Skin epidermis (tissue), 12 donors: Measurements from ENCODE around the gene RNF20.
"Not testable (repeated sequence)": the region's sequence is repeated elsewhere in the genome, so short reads cannot be mapped to it uniquely, and the experiment has no call there.

ENCODE experiments used
- H3K27ac ChIP-seq, 21 experiments: fragments of 200-600 bp; sonication (generic) in 11 of 21; one replicate each; pipeline ENCODE4 v1.5.0; 2020; ENCODE audit warnings: mild to moderate bottlenecking in 3 of 21, inconsistent platforms in 2 of 21, moderate library complexity in 2 of 21
- H3K4me3 ChIP-seq, 7 experiments: fragments of 200-600 bp; sonication (generic) in 2 of 7; one replicate each; pipeline ENCODE4 v1.5.0; 2020; ENCODE audit warnings: inconsistent platforms in 2 of 7, mild to moderate bottlenecking in 2 of 7, moderate library complexity in 1 of 7

The RNF20 gene

GRCh38 chr9:101530076-101530711 is 3.5 kb upstream of the RNF20 start:
- Histone ChIP-seq H3K4me3 (no peak overlapping the region), H3K27ac (no peak overlapping the region)

DNA sequence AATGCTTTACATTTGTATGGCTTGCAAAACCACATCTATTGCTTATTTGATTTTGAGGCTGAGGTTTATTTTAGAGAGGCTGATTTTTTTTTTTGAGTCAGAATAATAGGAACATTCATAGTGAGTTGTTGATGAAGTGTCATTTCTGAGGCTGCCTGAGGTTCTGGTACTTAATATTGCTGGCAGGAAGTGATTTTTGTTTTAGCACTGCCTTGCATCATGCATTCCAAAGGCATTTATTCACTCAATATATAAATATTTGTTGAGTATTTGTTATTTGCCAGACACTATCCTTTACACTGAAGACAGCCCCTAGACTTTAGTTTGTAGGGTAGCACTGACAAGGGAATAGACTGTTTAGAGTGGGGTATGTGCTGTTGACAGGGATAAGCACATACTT is 2.7 kb downstream of the RNF20 start:
- Histone ChIP-seq H3K27ac (no peak overlapping the region), H3K4me3 (no peak overlapping the region)

GRCh38 chr9:101536938-101537337 is 3.3 kb downstream of the RNF20 start:
- Histone ChIP-seq H3K4me3 (no peak overlapping the region), H3K27ac (no peak overlapping the region)

GRCh38 chr9:101540069-101540468 is 6.4 kb downstream of the RNF20 start:
- Histone ChIP-seq H3K27ac (no peak overlapping the region), H3K4me3 (no peak overlapping the region)

DNA sequence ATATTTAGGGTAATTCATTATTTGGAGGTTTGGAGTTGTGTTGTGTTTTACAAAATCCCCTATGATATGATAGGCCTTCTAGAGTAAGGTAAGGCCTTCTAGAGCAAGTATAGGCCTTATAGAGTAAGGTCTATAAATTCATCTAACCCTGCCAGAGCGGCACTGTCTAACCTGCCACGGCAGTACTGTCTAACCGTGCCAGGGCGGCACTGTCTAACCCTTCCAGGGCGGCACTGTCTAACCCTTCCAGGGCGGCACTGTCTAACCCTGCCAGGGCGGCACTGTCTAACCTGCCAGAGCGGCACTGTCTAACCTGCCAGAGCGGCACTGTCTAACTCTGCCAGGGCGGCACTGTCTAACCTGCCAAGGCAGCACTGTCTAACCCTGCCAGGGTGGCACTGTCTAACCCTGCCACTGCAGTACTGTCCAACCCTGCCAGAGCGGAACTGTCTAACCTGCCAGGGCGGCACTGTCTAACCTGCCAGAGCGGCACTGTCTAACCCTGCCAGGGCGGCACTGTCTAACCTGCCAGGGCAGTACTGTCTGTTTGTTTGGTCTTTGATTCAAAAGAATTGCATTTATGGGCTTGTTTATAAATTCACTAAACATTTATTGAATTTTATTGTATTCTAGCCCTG is 9.6 kb downstream of the RNF20 start:
- no peak overlapping the region for H3K4me3 ChIP-seq
- H3K27ac ChIP-seq: peak overlapping the region in 3 of 21 experiments; percentile 16 to 57 (median 26)

DNA sequence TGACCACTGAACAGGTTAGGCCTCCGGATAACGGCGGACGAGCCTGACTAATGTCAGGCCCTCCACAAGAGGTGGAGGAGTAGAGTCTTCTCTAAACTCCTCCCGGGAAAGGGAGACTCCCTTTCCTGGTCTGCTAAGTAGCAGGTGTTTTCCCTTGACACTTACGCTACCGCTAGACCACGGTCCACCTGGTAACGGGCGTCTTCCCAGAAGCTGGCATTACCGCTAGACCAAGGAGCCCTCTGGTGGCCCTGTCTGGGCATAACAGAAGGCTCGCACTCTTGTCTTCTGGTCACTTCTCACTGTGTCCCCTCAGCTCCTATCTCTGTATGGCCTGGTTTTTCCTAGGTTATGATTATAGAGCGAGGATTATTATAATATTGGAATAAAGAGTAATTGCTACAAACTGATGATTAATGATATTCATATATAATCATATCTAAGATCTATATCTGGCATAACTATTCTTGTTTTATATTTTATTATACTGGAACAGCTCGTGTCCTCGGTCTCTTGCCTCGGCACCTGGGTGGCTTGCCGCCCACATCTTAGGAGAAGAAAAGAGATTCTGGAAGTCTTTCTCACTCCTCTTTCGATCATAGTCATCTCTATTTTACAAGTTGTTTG is 15.9 kb downstream of the RNF20 start:
- H3K27ac ChIP-seq, H3K4me3 ChIP-seq: not testable (repeated sequence)

GRCh38 chr9:101561740-101562139 is 28.1 kb downstream of the RNF20 start:
- H3K27ac ChIP-seq: no peak overlapping the region
- no peak overlapping the region for H3K4me3 ChIP-seq

- no peak overlapping the region for H3K4me3 ChIP-seq
- no peak overlapping the region for H3K27ac ChIP-seq
Observed at GRCh38 chr9:101562966-101563365, 29.3 kb downstream of the RNF20 start.

GRCh38 chr9:101564252-101564651 is 30.6 kb downstream of the RNF20 start:
- no peak overlapping the region for H3K27ac ChIP-seq
- no peak overlapping the region for H3K4me3 ChIP-seq

DNA sequence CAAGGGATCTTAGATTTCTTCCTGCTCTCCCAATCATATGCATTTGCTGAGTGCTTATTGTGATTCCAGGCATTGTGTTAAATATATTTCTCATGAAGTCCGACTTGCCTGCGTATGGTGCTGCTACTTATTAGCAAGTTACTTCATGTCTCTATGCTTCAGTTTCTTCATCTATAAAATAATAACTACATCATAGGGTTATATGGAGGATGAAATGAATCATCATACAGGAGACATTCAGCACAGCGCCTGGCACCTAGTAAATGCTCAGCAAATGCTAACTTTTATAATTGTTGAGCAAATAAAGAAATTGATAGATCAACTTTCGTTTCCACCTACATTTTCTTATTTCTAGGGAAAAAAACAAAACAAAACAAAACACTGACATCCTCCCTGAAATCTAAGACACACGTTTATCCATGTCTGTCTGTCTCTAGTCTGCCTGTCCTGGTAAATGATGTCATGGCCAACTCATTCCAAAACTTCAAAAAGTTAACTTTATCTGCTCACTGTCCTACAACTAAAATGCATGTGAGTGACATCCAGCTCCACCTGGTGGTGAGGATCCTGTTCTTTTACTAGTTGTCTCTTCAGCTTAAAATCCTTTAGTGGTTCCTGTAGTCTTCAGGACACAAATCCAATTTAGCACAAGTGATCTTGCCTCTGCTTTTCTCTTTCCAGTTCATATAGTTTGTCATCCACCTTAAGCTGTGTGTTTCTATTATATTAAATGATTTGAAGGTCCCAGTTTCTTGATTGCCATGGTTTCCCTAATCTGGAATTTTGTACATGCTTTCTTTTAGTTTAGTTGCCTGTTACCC is 33.5 kb downstream of the RNF20 start:
- Histone ChIP-seq H3K27ac (no peak overlapping the region), H3K4me3 (no peak overlapping the region)

DNA sequence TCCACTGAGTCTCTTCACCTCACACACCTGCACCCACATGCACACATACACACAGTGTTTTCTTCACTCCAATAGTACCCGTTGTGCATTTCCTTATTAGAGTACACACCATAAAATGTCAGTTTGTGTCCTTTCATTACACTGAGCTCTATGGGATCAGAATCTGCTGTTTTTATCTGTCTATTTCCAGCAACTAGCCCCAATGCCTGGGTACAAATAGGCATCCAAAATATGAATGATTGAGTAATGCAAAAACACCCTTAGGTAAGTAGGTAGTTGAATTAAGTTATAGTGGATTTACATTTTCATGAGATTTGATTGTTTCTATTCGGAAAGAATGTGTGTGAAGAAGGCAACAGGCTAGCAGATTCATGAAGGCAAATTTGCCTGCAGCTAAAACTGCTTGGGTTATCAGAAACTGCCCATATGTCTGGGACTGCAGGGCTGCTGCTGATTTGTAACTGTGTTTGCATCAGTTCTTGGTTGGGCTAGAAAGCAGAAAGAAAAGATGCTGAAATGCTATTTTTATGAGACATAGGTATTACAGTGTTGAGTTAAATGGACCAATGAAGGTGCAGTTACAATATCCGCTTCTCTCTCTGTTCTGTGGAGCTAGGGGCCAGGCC is 34.2 kb downstream of the RNF20 start:
- Histone ChIP-seq H3K4me3 (no peak overlapping the region), H3K27ac (no peak overlapping the region)

- H3K27ac ChIP-seq: no peak overlapping the region
- no peak overlapping the region for H3K4me3 ChIP-seq
Observed at GRCh38 chr9:101569741-101570501, 36.3 kb downstream of the RNF20 start.

GRCh38 chr9:101571114-101571513 is 37.5 kb downstream of the RNF20 start:
- H3K4me3 ChIP-seq: no peak overlapping the region
- no peak overlapping the region for H3K27ac ChIP-seq

- Histone ChIP-seq H3K4me3 (no peak overlapping the region), H3K27ac (no peak overlapping the region)
Observed at GRCh38 chr9:101572316-101572715, 38.7 kb downstream of the RNF20 start.

GRCh38 chr9:101574731-101575333 is 41.2 kb downstream of the RNF20 start:
- Histone ChIP-seq H3K27ac (no peak overlapping the region), H3K4me3 (no peak overlapping the region)

DNA sequence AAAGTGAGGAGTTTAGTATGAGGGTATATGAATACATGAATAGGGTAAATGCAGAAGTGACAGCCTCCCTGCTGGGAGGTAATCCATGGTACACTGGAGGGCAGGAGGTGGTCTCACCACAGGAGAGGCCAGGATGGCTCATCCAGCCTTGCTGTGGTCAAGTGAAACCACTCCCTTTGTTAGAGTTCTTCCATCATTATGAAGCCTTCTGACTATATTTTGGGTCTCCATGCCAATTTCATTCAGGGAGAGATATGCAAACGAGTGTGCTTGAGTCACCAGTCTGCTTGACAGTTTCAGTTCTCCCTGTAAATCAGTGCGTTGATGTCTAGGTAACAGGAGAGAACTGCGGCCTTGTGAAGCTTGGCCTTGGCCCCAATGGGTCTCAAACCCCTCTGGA is 44.7 kb downstream of the RNF20 start:
- Histone ChIP-seq H3K4me3 (no peak overlapping the region), H3K27ac (no peak overlapping the region)

DNA sequence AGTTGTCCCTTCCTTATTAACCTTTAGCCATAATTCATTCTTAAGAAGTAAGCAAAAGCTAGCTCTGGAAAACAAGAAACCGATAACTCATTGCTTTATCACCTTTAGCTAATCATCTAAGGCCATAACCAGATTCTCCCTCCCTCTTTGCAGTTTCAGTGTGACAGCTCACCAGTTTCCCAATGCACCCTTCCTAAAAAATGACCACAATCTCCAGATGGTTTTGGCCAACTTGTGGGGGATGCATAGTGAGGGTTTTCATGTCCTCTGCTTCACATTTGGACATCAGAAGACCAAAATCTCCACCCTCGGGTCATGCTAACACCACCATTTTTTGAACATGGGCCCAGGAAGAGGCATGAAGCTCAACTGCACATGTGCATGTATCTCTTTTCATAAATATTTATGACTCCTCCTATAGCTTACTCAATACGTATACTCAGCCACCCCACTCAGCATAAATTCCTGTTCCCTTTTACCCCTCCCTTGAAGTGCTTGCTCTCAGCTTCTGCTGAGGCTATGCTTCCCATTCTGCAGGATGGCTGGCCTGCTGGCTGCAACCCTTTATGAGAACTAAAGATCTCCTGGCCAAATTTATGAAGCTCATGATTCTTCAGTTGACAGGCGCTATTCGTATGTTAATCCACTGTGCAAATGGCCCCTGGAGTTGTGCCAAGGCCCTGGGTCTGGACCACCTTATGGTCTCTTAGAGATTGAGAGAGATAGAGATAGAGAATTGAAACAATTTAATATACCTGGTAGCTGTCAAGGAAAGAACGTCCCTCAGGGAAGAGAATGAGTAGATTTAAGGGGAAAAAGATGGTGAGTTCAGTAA is 46.3 kb downstream of the RNF20 start:
- no peak overlapping the region for H3K4me3 ChIP-seq
- H3K27ac ChIP-seq: no peak overlapping the region

- peak overlapping the region in 1 of 21 experiments; percentile 39 for H3K27ac ChIP-seq
- H3K4me3 ChIP-seq: no peak overlapping the region
Observed at GRCh38 chr9:101582553-101582952, 48.9 kb downstream of the RNF20 start.
